ENCODE measurements around the gene TGM5. TPM values are rescaled to one million over a fixed set of nuclear protein-coding genes. Genes with fewer than 3 reads are reported as not detected.

TGM5 gene
- total RNA-seq, 1 donor from 2014 or later, result 0.22 TPM

DNA sequence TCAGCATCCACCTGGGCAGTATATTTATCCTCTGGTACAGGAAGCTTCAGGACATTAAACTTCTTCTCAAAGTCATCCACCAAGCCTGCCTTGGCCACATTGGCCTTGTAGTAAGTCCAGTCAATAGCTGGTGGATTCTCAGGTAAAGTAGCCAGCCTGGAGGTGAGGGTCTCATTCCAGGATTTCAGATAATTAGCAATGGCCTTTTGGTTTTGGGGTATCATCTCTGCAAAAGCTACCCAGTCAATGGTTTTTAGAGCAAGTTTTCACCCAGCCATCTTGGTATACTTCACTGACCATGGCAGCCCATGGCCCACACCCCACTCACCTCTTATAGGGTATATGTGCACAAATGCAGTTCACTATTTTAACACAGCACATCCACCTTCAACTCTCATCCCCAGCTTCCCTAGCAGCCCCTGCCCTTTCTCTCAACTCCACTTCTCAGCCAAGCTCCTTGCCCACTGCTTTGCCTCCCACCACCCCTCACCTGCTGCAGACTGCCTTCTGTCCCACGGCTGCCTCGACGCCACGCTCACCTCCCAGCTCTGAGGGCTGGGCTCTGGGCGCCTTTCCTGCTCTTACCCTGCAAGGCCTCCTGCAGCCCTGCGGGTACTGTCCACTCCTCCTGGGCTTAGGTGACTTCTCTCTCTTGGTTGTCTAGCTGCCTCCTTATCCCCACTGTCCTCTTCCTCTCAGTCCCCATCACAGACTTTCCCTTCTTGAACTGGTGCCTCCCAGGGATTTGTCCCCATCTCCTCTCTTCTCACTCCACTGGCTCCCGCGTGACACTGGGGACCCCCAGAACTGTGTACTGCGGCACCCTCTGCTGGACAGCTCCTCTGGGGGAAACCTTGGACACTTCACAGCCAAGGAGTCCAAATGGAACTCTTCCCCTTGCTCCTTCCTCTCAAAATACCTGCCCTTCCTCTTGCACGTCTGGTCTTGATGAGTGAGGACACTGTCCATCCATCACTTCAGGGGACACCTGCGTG lies 1.7 kb upstream of the TGM5 start:
- Mint-ChIP-seq H3K9me3 (no peaks in the 10 kb centered on the region), H3K4me1 (ENCODE audit: unreplicated experiment) (no peaks in the 10 kb centered on the region), H3K27ac (no peak overlapping the region), H3K27me3 (peaks cover 55% of the 10 kb centered on the region), H3K4me3 (no peak overlapping the region), H3K36me3 (no peaks in the 10 kb centered on the region)
- TF ChIP-seq CTCF (conservative IDR thresholded peaks at IDR 0.05), result peak; percentile 41
- peak; percentile 60 for DNase-seq (ENCODE audit: extremely low spot score, unreplicated experiment)

DNA sequence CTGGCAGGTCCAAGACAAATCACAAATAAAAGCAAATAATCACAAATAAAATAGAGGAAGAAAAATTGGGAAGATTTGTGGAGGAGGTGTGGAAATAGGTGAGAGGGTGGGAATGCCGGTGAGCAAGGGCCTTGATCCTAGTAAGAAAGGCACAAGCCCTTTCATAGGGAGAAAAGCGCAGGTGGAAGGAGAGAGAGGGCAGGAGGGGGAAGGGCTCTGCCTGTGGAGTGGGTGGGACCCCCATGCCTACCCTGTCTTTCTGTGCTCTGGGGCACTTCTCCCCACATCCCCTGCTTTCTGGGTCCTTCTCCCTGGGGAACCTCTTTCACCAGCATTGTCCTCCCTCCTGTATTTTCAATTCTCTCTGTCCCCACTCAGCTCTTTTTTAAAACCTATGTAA lies 711 bp upstream of the TGM5 start:
- H3K36me3 Mint-ChIP-seq, result no peaks in the 10 kb centered on the region
- no peak for DNase-seq (ENCODE audit: extremely low spot score, unreplicated experiment)
- H3K4me1 Mint-ChIP-seq (ENCODE audit: unreplicated experiment), result no peaks in the 10 kb centered on the region
- no peak overlapping the region for H3K27ac Mint-ChIP-seq
- peaks cover 59% of the 10 kb centered on the region for H3K27me3 Mint-ChIP-seq
- no peak overlapping the region for H3K4me3 Mint-ChIP-seq
- TF ChIP-seq CTCF (conservative IDR thresholded peaks at IDR 0.05), result no peak
- H3K9me3 Mint-ChIP-seq, result no peaks in the 10 kb centered on the region

- Mint-ChIP-seq H3K27me3 (peaks cover 67% of the 10 kb centered on the region), H3K36me3 (no peaks in the 10 kb centered on the region), H3K9me3 (no peaks in the 10 kb centered on the region), H3K4me1 (ENCODE audit: unreplicated experiment) (no peaks in the 10 kb centered on the region), H3K4me3 (no peak overlapping the region), H3K27ac (peak overlapping the region; percentile 83)
- DNase-seq (ENCODE audit: extremely low spot score, unreplicated experiment), result no peak
- no peak for TF ChIP-seq CTCF (conservative IDR thresholded peaks at IDR 0.05)
Observed at GRCh38 chr15:43266386-43266785, 342 bp downstream of the TGM5 start.

DNA sequence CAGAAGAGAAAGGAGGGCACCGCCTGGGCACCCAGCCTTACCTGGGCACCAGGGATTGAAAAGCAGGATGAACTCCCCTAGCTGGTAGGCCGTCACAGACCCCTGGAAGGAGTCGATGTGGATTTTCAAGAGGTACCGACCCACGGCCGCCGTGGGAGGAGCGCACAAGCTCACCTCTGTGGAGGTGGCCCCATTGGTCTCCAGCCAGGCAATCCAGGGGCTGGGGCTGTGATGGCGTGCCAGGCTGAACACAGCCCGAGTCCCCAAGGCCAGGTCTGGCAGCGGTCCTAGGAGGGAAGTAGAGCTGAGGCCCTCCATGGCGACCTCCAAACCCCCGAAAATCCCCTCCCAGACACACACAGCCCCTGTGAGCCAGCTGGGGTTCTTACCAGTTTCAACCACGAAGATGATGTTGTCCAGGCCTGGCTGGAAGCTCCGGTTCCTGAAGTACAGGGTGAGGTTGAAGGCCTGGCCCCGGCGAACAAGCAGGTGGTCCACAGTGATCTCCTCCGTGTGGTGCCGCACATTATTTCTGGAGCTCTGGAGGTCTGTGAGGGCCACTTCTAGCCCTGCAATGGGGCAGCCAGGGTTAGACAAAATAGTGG lies 6.6 kb downstream of the TGM5 start:
- TF ChIP-seq CTCF (conservative IDR thresholded peaks at IDR 0.05), result no peak
- Mint-ChIP-seq H3K27me3 (peaks cover 46% of the 10 kb centered on the region), H3K27ac (no peak overlapping the region), H3K4me1 (ENCODE audit: unreplicated experiment) (no peaks in the 10 kb centered on the region), H3K4me3 (no peak overlapping the region), H3K9me3 (no peaks in the 10 kb centered on the region), H3K36me3 (no peaks in the 10 kb centered on the region)
- no peak for DNase-seq (ENCODE audit: extremely low spot score, unreplicated experiment)

- Mint-ChIP-seq H3K4me3 (no peak overlapping the region), H3K27me3 (peaks cover 46% of the 10 kb centered on the region), H3K9me3 (no peaks in the 10 kb centered on the region), H3K36me3 (no peaks in the 10 kb centered on the region), H3K4me1 (ENCODE audit: unreplicated experiment) (no peaks in the 10 kb centered on the region), H3K27ac (no peak overlapping the region)
- no peak for TF ChIP-seq CTCF (conservative IDR thresholded peaks at IDR 0.05)
- DNase-seq (ENCODE audit: extremely low spot score, unreplicated experiment), result no peak
Observed at GRCh38 chr15:43258781-43259180, 7.9 kb downstream of the TGM5 start.

All from type B pancreatic cell (in vitro differentiated cells).